Ectodermal cell (in vitro differentiated cells): Measurements from ENCODE around the gene LIMS3.
"Not testable (repeated sequence)": the region's sequence is repeated elsewhere in the genome, so short reads cannot be mapped to it uniquely, and the experiment has no call there.

Experiments used
- H3K27ac ChIP-seq: 2 replicates; pipeline ENCODE4 v1.7.0; 2013; ENCODE audit warnings: mild to moderate bottlenecking, low read depth, low read length; ENCODE audit not compliant: insufficient read depth, poor library complexity, severe bottlenecking
- H3K27me3 ChIP-seq: 2 replicates; pipeline ENCODE4 v1.7.0; 2013; ENCODE audit warnings: mild to moderate bottlenecking, low read length; ENCODE audit not compliant: insufficient read depth, control insufficient read depth, poor library complexity, severe bottlenecking
- H3K36me3 ChIP-seq: one replicate; pipeline ENCODE4 v1.7.0; 2013; ENCODE audit warnings: low read length; ENCODE audit not compliant: control insufficient read depth, insufficient read depth
- H3K4me1 ChIP-seq: one replicate; pipeline ENCODE4 v1.7.0; 2013; ENCODE audit warnings: low read length; ENCODE audit not compliant: control insufficient read depth, insufficient read depth
- H3K4me3 ChIP-seq: 2 replicates; pipeline ENCODE4 v1.7.0; 2013; ENCODE audit warnings: low read depth, low read length, control low read depth; ENCODE audit not compliant: insufficient read depth
- H3K9me3 ChIP-seq: 2 replicates; pipeline ENCODE4 v1.7.0; 2013; ENCODE audit warnings: mild to moderate bottlenecking, low read length, moderate library complexity; ENCODE audit not compliant: control insufficient read depth
- WGBS, 2 experiments: methylation state at CpG; one replicate each; pipeline ENCODE4 v1.1.7; 2013; ENCODE audit warnings: missing lambda C conversion rate in 2 of 2; 5-methylcytosine and 5-hydroxymethylcytosine counted together

Gene LIMS3

DNA sequence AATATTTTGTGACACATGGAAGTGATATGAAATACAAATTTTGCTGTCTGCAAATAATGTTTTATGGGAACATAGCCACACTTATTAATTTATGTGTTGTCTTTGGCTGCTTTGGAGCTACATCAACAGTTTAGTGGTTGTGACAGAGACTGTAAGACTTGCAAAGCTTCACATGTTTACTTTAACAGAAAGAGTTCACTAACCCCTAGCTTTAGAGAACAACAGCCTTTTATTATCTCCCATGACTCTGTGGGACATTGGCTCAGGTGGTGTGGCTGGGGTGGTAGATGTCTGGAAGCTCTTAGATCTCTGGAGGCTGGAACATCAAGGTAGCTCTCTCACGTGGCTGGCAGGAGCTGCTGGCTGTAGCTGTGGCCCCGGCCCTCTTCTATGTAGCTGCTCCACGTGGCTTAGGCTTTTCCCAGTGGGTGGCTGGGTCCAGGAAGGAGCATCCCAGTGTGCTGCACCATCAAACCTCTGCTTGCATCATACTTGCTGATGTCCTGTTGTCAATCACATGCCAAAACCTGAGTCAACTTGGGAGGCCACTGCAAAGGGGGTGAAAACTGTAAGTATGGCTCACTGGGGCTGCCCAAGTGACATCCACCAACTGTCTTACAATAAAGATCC lies 67.7 kb downstream of the LIMS3 start:
- not testable (repeated sequence) for H3K27me3 ChIP-seq, H3K4me1 ChIP-seq, H3K4me3 ChIP-seq, H3K27ac ChIP-seq, H3K36me3 ChIP-seq, H3K9me3 ChIP-seq
- no CpG with 5 or more reads among the region's 3 CpGs for WGBS, 2 experiments

DNA sequence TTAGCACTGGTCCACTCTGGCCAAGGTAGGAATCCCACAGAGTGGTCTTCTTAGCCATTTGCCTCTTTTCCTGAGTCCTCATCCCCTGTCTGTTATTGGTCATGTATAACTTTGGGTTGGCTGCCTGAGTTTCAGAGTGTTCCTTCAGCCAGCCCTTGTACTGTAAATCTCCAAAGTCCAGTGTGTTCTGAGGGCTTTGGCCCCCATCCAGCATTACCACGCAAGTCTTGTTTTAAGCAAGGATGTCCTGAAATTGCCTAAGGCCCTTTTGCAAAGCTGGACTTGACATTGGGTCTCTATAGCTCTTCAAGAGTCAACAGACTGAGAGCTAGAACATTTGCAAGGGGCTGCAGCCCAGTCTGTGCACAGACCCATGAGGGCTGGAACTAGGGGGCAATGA lies 68.4 kb downstream of the LIMS3 start:
- H3K36me3 ChIP-seq, H3K27me3 ChIP-seq, H3K27ac ChIP-seq, H3K9me3 ChIP-seq, H3K4me3 ChIP-seq, H3K4me1 ChIP-seq: not testable (repeated sequence)
- no CpG with 5 or more reads among the region's 1 CpG for WGBS, 2 experiments

- not testable (repeated sequence) for H3K36me3 ChIP-seq, H3K27ac ChIP-seq, H3K27me3 ChIP-seq, H3K9me3 ChIP-seq, H3K4me1 ChIP-seq, H3K4me3 ChIP-seq
- WGBS, 2 experiments: no CpG with 5 or more reads among the region's 14 CpGs
These were observed 71.4 kb downstream of the LIMS3 start for GRCh38 chr2:109969864-109970263.

DNA sequence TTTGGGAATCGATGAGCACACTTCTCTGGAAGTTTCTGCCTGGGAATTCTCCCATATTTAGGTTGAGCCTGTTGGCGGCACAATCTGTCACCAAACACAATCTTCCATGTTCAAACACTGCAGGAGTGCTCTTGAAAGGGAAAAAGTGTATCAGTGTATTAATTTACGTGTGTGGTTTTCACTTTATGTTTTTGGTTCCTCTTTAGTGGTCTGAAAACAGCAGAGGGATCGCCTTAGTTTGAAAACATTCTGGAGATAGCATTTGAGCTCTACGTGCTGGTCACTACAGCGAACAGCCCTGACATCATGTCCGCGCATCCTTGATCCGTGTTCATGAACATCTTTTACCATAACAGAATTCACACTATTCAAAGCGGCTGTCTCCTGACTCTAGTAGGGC lies 73.2 kb downstream of the LIMS3 start:
- WGBS, 2 experiments: no CpG with 5 or more reads among the region's 10 CpGs
- not testable (repeated sequence) for H3K36me3 ChIP-seq, H3K27ac ChIP-seq, H3K4me3 ChIP-seq, H3K9me3 ChIP-seq, H3K4me1 ChIP-seq, H3K27me3 ChIP-seq
